Mucosa of descending colon (tissue), 3 donors: ENCODE results near the gene ZNF107. TPM values are rescaled to one million over a fixed set of nuclear protein-coding genes. Genes with fewer than 3 reads are reported as not detected.

Source experiments
- ATAC-seq: fragments of 200-7000 bp; cut with Tn5 transposase; one replicate; pipeline ENCODE4 v1.9.1; 2020; ENCODE audit warnings: mild to moderate bottlenecking, moderate library complexity
- DNase-seq, 3 donors: peaks; one replicate each; pipeline ENCODE4 v3.0.0-alpha.2; 2020
- H3K36me3 ChIP-seq: fragments of 200-600 bp; one replicate; pipeline ENCODE4 v1.8.0; 2021; ENCODE audit warnings: low read depth, mild to moderate bottlenecking
- H3K4me1 ChIP-seq: fragments of 200-600 bp; one replicate; pipeline ENCODE4 v1.8.0; 2021; ENCODE audit warnings: low read depth, mild to moderate bottlenecking
- H3K4me3 ChIP-seq: fragments of 200-600 bp; one replicate; pipeline ENCODE4 v1.8.0; 2021; ENCODE audit warnings: mild to moderate bottlenecking
- H3K9me3 ChIP-seq: fragments of 200-600 bp; one replicate; pipeline ENCODE4 v1.8.0; 2021; ENCODE audit warnings: mild to moderate bottlenecking
- CTCF ChIP-seq: fragments of 200-600 bp; IDR thresholded peaks from one replicate; pipeline ENCODE4 v1.8.0; 2022; ENCODE audit warnings: antibody characterized with exemption, mild to moderate bottlenecking
- intact Hi-C, 2 donors: fragments of 100-400 bp; cut with DNase I in 1 of 2; cut with micrococcal nuclease in 1 of 2; formaldehyde crosslinking; loops; one replicate each; pipeline versions ENCODE4 v1.11.0 to v1.11.1; 2022; cut with DNase I, micrococcal nuclease
- long read RNA-seq, 2 donors: library from polyadenylated mRNA; unstranded; transcript quantifications; one replicate each; pipeline ENCODE4 v2.0.0, GENCODE V29; 2019 to 2021
- total RNA-seq, 3 donors: library from RNA; stranded (reverse); fragmentation: NEBNext Ultra II Directional in 2 of 3; extraction: Animal tissue kit (Norgen Biotek cat#: 25700) in 2 of 3; gene quantifications; one replicate each; pipeline versions ENCODE4 v1.2.1 to v1.2.4, GENCODE V29; 2021 to 2023
- donor health status: DM: no; HTN: no; CAD: no; lungs with moderate emphysema.
- donor health status: DM: no; HTN: no; CAD: no.
- donor health status: DM: no; HTN: yes; CAD: no.

Gene ZNF107
- total RNA-seq, result 1 to 10 TPM; 3.1 to 6.0 (median 5.0) TPM
- long read RNA-seq, donor 1, full-length matches to known transcripts, result 4 of 7 reads
- long read RNA-seq, donor 1, partial matches to known transcripts, result 1 of 7 reads
- long read RNA-seq, donor 1, other reads (novel, unspliced or antisense), result 2 of 7 reads
- long read RNA-seq, donor 2, full-length matches to known transcripts, result 1 of 6 reads
- long read RNA-seq, donor 2, partial matches to known transcripts, result 0 of 6 reads
- long read RNA-seq, donor 2, other reads (novel, unspliced or antisense), result 5 of 6 reads

DNA sequence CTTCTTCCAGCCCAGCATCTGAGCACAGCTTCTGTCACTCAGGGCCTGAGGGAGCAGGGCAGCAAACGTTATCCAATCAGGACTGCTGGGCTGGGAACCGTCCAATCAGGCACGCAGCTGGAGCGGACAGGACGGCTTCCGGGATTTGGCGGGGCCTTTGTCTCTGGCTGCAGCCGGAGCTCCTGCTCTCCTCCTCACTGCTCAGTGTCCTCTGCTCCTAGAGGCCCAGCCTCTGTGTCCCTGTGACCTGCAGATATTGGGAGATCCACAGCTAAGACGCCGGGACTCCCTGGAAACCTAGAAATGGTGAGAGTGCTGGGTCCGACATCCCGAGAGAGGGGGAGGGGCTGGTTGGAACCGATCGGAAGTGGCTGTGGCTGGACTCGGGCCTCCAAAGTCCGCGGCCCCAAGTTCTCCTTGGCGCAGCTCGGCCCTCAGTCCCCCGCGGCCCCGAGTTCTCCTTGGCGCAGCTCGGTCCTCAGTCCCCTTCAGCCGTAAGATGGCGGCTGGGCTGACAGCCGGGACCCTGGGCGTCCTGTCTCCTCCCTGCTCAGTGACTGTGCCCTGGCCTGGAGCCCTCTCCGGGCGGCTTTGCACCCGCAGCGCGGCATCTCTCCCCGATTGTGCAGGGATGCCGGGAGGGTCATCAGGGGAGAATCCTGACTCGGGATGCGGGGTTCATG lies at the start of gene ZNF107:
TSS of gene ZNF107 (plus strand) at position 154 of the 683 bp plus-strand sequence. CDS start at position 304, 150 bp downstream.
- ATAC-seq, result peak; percentile 100
- TF ChIP-seq CTCF, result no peak
- H3K4me3 ChIP-seq, result peak within 1 kb of the TSS; percentile 52
- DNase-seq, result peak; percentile 90 to 95 (median 90)
- no peaks in the 10 kb centered on the region for H3K36me3 ChIP-seq
- intact Hi-C loops, result no loop called here
- no peaks in the 10 kb centered on the region for H3K9me3 ChIP-seq
- peaks cover 8% of the 10 kb centered on the region for H3K4me1 ChIP-seq

GRCh38 chr7:64618785-64619456 lies 47.0 kb upstream of the ZNF107 start:
- ATAC-seq (no peak), DNase-seq (peak in 1 of 3 donors; percentile 44)
- Histone ChIP-seq H3K9me3 (peaks cover 28% of the 10 kb centered on the region), H3K4me3 (no peak overlapping the region), H3K36me3 (no peaks in the 10 kb centered on the region), H3K4me1 (no peaks in the 10 kb centered on the region)
- TF ChIP-seq CTCF, result no peak
- intact Hi-C loops, result loop anchor here in 1 of 2 donors (10.0 kb wide), 1 partner anchor 434 kb away; no protein-coding TSS in a partner anchor

DNA sequence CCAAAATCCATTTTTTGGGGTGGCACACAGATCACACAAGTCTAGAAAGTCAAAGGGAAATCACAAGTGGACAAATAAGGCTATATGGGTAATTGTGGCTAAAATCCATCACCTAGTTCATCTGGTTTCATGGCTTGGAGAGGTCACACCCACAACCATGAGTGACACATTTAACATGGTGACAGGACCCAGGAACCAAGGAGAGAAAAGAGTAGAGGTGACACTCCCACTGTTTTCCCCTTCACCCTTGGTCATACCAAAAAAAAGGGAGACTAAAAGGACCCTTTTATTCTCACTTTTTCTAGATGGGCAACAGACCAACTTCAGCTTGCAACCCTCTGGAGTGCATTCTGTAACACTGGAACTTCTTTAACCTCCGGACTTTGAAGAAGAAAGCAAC lies 46.2 kb upstream of the ZNF107 start:
- ATAC-seq, result no peak
- Histone ChIP-seq H3K9me3 (peaks cover 28% of the 10 kb centered on the region), H3K36me3 (no peaks in the 10 kb centered on the region), H3K4me1 (no peaks in the 10 kb centered on the region), H3K4me3 (no peak overlapping the region)
- TF ChIP-seq CTCF, result no peak
- intact Hi-C loops, result loop anchor here (10.0 kb wide), 1 partner anchor 435 kb away; no protein-coding TSS in a partner anchor
- DNase-seq, result no peak

DNA sequence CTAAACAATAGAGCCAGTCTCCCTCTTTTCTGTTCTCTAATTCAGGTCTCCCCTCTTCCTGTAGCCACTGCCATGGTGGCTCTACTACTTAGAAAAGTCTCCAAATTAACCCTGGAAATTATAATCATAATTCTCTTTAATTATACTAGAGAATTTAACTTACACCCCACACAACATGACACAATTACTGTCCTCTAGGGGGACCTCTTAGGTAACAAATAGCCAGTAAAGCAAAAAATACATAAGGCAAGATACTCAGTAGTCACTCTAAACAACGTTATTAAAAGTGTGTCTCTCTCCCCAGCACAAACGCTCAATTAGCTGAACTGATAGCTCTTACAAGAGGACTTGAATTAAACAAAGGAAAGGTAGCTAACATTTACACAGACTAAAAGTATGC lies 44.3 kb upstream of the ZNF107 start:
- intact Hi-C loops, result loop anchor here in 1 of 2 donors (10.0 kb wide), 1 partner anchor 437 kb away; no protein-coding TSS in a partner anchor
- TF ChIP-seq CTCF, result no peak
- DNase-seq (no peak), ATAC-seq (no peak)
- H3K4me1 ChIP-seq, result no peaks in the 10 kb centered on the region
- H3K4me3 ChIP-seq, result no peak overlapping the region
- H3K36me3 ChIP-seq, result no peaks in the 10 kb centered on the region
- peaks cover 28% of the 10 kb centered on the region for H3K9me3 ChIP-seq

- Histone ChIP-seq H3K9me3 (peaks cover 11% of the 10 kb centered on the region), H3K4me1 (no peaks in the 10 kb centered on the region), H3K4me3 (no peak overlapping the region), H3K36me3 (no peaks in the 10 kb centered on the region)
- ATAC-seq (no peak), DNase-seq (no peak)
- peak; percentile 46 for TF ChIP-seq CTCF
- intact Hi-C loops, result loop anchor here in 1 of 2 donors (10.0 kb wide), 1 partner anchor 441 kb away; no protein-coding TSS in a partner anchor
These were observed 40.5 kb upstream of the ZNF107 start for GRCh38 chr7:64625114-64626082.
